Esophagus muscularis mucosa (tissue), 4 donors: ENCODE results near the gene LRRC53. TPM values are rescaled to one million over a fixed set of nuclear protein-coding genes. Genes with fewer than 3 reads are reported as not detected.
A peak's percentile ranks its signal among the peaks of the same experiment; 100 is the strongest.

Source experiments
- DNase-seq: peaks from one replicate; pipeline ENCODE4 v3.0.0-alpha.2; 2017; ENCODE audit errors: extremely low spot score
- H3K27ac ChIP-seq, 4 donors: fragments of 200-600 bp; sonication (generic); replicated peaks in 1 of 4; 1 replicate in 3 of 4; 2 replicates in 1 of 4; pipeline ENCODE4 v1.5.1; 2016 to 2019; ENCODE audit warnings: mild to moderate bottlenecking in 1 of 4
- H3K27me3 ChIP-seq, 4 donors: fragments of 200-600 bp; sonication (generic); one replicate each; pipeline versions ENCODE4 v1.5.1 to v1.6.0; 2016 to 2019
- H3K36me3 ChIP-seq, 4 donors: fragments of 200-600 bp; sonication (generic); one replicate each; pipeline ENCODE4 v1.5.1; 2016 to 2019
- H3K4me1 ChIP-seq, 4 donors: fragments of 200-600 bp; sonication (generic); one replicate each; pipeline ENCODE4 v1.5.1; 2016 to 2019
- H3K4me3 ChIP-seq, 4 donors: fragments of 200-600 bp; sonication (generic); 1 replicate in 2 of 4; 2 replicates in 2 of 4; pipeline ENCODE4 v1.5.1; 2016 to 2019; ENCODE audit warnings: mild to moderate bottlenecking in 4 of 4, moderate library complexity in 1 of 4
- H3K9me3 ChIP-seq, 4 donors: fragments of 200-600 bp; sonication (generic); 1 replicate in 3 of 4; 2 replicates in 1 of 4; pipeline ENCODE4 v1.5.1; 2016 to 2019
- CTCF ChIP-seq, 3 experiments: fragments of 200-600 bp in 2 of 3; fragments of 450-650 bp in 1 of 3; sonication (generic) in 2 of 3; IDR thresholded peaks; one replicate each; pipeline ENCODE4 v1.5.1; 2017 to 2019; ENCODE audit warnings: antibody characterized with exemption in 3 of 3, mild to moderate bottlenecking in 2 of 3, moderate library complexity in 1 of 3
- EP300 ChIP-seq: sonication (generic); formaldehyde crosslinking; IDR thresholded peaks from one replicate; pipeline ENCODE4 v1.6.1; 2017; ENCODE audit warnings: antibody characterized with exemption
- POLR2A ChIP-seq: fragments of 450-650 bp; IDR thresholded peaks from one replicate; pipeline ENCODE4 v1.6.1; 2017; ENCODE audit warnings: antibody characterized with exemption, moderate library complexity, mild to moderate bottlenecking, low read depth
- POLR2AphosphoS5 ChIP-seq, 2 donors: sonication (generic); formaldehyde crosslinking; IDR thresholded peaks; one replicate each; pipeline ENCODE4 v1.6.1; 2017; ENCODE audit warnings: antibody characterized with exemption in 2 of 2
- WGBS: methylation state at CpG from one replicate; pipeline ENCODE4 v1.1.5; 2018; 5-methylcytosine and 5-hydroxymethylcytosine counted together
- intact Hi-C: fragments of 100-400 bp; cut with DNase I; formaldehyde crosslinking; loops from one replicate; pipeline ENCODE4 v1.15.1; 2023
- total RNA-seq, 4 donors: library from RNA; depleted of rRNA; stranded (reverse); fragments of >200 nt; gene quantifications; one replicate each; pipeline versions ENCODE4 v1.1.0 to v1.2.1, GENCODE V29; 2016

Gene LRRC53
- total RNA-seq, 4 donors from 2014 or later, result under 0.01 TPM; not detected in 3

- Histone ChIP-seq H3K27me3 (no peaks in the 10 kb centered on the region), H3K27ac (no peak overlapping the region), H3K4me1 (no peaks in the 10 kb centered on the region), H3K9me3 (no peaks in the 10 kb centered on the region), H3K36me3 (no peaks in the 10 kb centered on the region), H3K4me3 (no peak overlapping the region)
- no peak for DNase-seq
- TF ChIP-seq POLR2AphosphoS5 (IDR thresholded peaks at IDR 0.05) (no peak), CTCF (IDR thresholded peaks at IDR 0.05) (no peak), POLR2A (no peak), EP300 (no peak)
- intact Hi-C loops, result no loop called here
- WGBS, result 93% methylated on average over 3 of the region's 3 CpGs
These were observed 30.8 kb downstream of the LRRC53 start for GRCh38 chr1:74481607-74482006.

DNA sequence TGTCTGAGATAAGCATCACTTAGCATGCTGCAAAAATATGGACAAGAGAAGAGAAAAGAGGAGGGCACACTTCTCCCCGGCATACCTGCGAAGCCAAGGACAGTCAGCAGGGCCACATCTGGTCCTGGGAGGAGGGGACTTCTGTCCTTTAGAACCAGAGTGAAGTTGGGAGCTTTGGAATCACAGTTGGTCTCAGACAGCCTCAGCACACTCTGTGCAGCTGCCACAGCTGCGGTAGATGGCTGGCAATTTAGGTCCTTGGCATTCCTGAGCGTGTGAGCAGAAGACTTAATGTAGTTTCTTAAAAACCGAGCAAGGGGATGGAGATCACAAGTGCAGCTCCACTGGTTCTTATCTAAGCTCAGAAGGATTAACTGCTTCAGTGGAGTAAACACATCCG lies 32.3 kb downstream of the LRRC53 start:
- Histone ChIP-seq H3K27ac (no peak overlapping the region), H3K27me3 (no peaks in the 10 kb centered on the region), H3K9me3 (no peaks in the 10 kb centered on the region), H3K4me1 (no peaks in the 10 kb centered on the region), H3K36me3 (no peaks in the 10 kb centered on the region), H3K4me3 (no peak overlapping the region)
- 89% methylated on average over 3 of the region's 6 CpGs for WGBS
- intact Hi-C loops, result no loop called here
- TF ChIP-seq POLR2A (no peak), EP300 (no peak), POLR2AphosphoS5 (IDR thresholded peaks at IDR 0.05) (no peak), CTCF (IDR thresholded peaks at IDR 0.05) (no peak)
- DNase-seq, result no peak

- 84% methylated on average over 2 of the region's 2 CpGs for WGBS
- TF ChIP-seq CTCF (IDR thresholded peaks at IDR 0.05) (no peak), EP300 (no peak), POLR2AphosphoS5 (IDR thresholded peaks at IDR 0.05) (no peak), POLR2A (no peak)
- DNase-seq, result no peak
- H3K36me3 ChIP-seq, result no peaks in the 10 kb centered on the region
- no peak overlapping the region for H3K27ac ChIP-seq
- no peak overlapping the region for H3K4me3 ChIP-seq
- no peaks in the 10 kb centered on the region for H3K9me3 ChIP-seq
- intact Hi-C loops, result no loop called here
- no peaks in the 10 kb centered on the region for H3K27me3 ChIP-seq
- H3K4me1 ChIP-seq, result no peaks in the 10 kb centered on the region
These were observed 33.4 kb downstream of the LRRC53 start for GRCh38 chr1:74478979-74479378.

DNA sequence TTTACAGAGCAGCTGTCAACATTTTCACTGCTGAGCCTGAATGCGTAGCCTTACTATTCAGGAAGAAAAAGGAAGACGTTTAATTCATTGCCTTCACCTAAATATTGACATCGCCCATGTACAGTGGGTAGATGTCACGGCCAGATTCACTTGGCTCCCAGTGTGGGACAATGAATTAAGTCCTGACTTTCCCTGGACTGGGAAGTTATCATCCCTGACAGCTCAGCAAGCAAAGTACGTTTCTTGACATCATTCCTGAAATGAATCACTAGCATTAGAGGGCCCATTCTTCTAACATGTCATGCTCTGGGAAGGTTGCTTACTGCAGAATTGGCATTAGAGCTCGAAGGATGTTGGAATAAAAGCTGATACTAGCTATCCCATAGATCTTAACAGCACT lies 37.8 kb downstream of the LRRC53 start:
- no peaks in the 10 kb centered on the region for H3K9me3 ChIP-seq
- H3K27ac ChIP-seq, result peak overlapping the region in 1 of 4 donors; percentile 13
- WGBS, result 60% methylated on average over 6 of the region's 6 CpGs
- no peak for DNase-seq
- no peak for TF ChIP-seq CTCF (IDR thresholded peaks at IDR 0.05)
- no peak for TF ChIP-seq EP300
- TF ChIP-seq POLR2A, result no peak
- TF ChIP-seq POLR2AphosphoS5 (IDR thresholded peaks at IDR 0.05), result no peak
- peaks cover 9 to 19% (median 15%) of the 10 kb centered on the region in 4 donors for H3K4me1 ChIP-seq
- intact Hi-C loops, result no loop called here
- H3K27me3 ChIP-seq, result no peaks in the 10 kb centered on the region
- no peaks in the 10 kb centered on the region for H3K36me3 ChIP-seq
- no peak overlapping the region for H3K4me3 ChIP-seq

DNA sequence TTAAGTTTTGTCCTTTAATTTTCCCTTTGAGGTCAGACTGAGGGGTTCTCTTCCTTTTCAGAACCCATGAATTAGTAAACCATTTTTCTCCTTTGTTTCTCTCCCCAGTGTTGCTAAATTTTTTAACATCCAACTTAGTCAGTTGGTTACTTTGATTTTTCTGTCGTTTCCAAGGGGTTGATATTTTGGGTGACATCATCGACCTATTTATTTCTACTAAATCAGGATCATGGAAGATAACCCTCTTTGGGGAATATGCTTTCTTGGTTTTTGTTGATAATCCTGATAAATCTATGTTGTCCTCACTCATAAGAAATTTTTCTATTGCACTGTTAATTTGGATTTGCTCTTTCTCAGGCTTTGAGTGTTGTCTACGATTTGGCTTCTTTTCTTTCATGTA lies 40.9 kb downstream of the LRRC53 start:
- WGBS, result 57% methylated on average over 3 of the region's 3 CpGs
- TF ChIP-seq CTCF (IDR thresholded peaks at IDR 0.05) (no peak), POLR2A (no peak), EP300 (no peak), POLR2AphosphoS5 (IDR thresholded peaks at IDR 0.05) (no peak)
- intact Hi-C loops, result no loop called here
- H3K4me3 ChIP-seq, result no peak overlapping the region
- no peaks in the 10 kb centered on the region for H3K27me3 ChIP-seq
- peak overlapping the region in 1 of 4 donors; percentile 49 for H3K27ac ChIP-seq
- DNase-seq, result no peak
- peaks cover 9 to 24% (median 17%) of the 10 kb centered on the region in 4 donors for H3K4me1 ChIP-seq
- H3K36me3 ChIP-seq, result no peaks in the 10 kb centered on the region
- no peaks in the 10 kb centered on the region for H3K9me3 ChIP-seq
